Activated CD4-positive, alpha-beta T cell treated with anti-CD3 and anti-CD28 coated beads, Interleukin-2, amount 10 ng/mL, durations not matched to agents 24 days and 14 days (primary cell): ENCODE results near the gene ASPHD2. TPM values are rescaled to one million over a fixed set of nuclear protein-coding genes. Genes with fewer than 3 reads are reported as not detected.
A peak's percentile ranks its signal among the peaks of the same experiment; 100 is the strongest.

Experiments used
- DNase-seq: peaks from one replicate; pipeline ENCODE4 v3.0.0; 2022
- H3K27ac Mint-ChIP-seq: one replicate; pipeline ENCODE4 v1.8.0; 2022; ENCODE audit warnings: mild to moderate bottlenecking, mixed read lengths
- H3K27me3 Mint-ChIP-seq: one replicate; pipeline ENCODE4 v1.8.0; 2022; ENCODE audit warnings: mixed read lengths
- H3K36me3 Mint-ChIP-seq: one replicate; pipeline ENCODE4 v1.8.0; 2022; ENCODE audit warnings: low read depth, mild to moderate bottlenecking, mixed read lengths
- H3K4me1 Mint-ChIP-seq: one replicate; pipeline ENCODE4 v1.8.0; 2021; ENCODE audit warnings: mixed read lengths
- H3K4me3 Mint-ChIP-seq: one replicate; pipeline ENCODE4 v1.8.0; 2022; ENCODE audit warnings: mild to moderate bottlenecking, moderate library complexity, mixed read lengths
- H3K9me3 Mint-ChIP-seq: one replicate; pipeline ENCODE4 v1.8.0; 2021; ENCODE audit warnings: mixed read lengths
- intact Hi-C: fragments of 100-400 bp; cut with micrococcal nuclease; formaldehyde crosslinking; loops from one replicate; pipeline ENCODE4 v1.15.1; 2023
- total RNA-seq: library from RNA; stranded (reverse); gene quantifications from 2 replicates; pipeline ENCODE4 v1.2.3, GENCODE V29; 2022

Gene ASPHD2
- total RNA-seq, 1 donor from 2014 or later = 20.7 TPM

GRCh38 chr22:26462051-26462450 lies 33.0 kb downstream of the ASPHD2 start:
- H3K9me3 Mint-ChIP-seq = no peaks in the 10 kb centered on the region
- no peak overlapping the region for H3K27ac Mint-ChIP-seq
- no peak overlapping the region for H3K4me3 Mint-ChIP-seq
- intact Hi-C loops = no loop called here
- H3K36me3 Mint-ChIP-seq = peaks cover 39% of the 10 kb centered on the region
- no peak for DNase-seq
- H3K4me1 Mint-ChIP-seq = peaks cover 2% of the 10 kb centered on the region
- no peaks in the 10 kb centered on the region for H3K27me3 Mint-ChIP-seq

- no peak overlapping the region for H3K4me3 Mint-ChIP-seq
- intact Hi-C loops = no loop called here
- no peak overlapping the region for H3K27ac Mint-ChIP-seq
- H3K36me3 Mint-ChIP-seq = peaks cover 37% of the 10 kb centered on the region
- no peaks in the 10 kb centered on the region for H3K9me3 Mint-ChIP-seq
- no peak for DNase-seq
- H3K27me3 Mint-ChIP-seq = no peaks in the 10 kb centered on the region
- peaks cover 2% of the 10 kb centered on the region for H3K4me1 Mint-ChIP-seq
These were observed 33.6 kb downstream of the ASPHD2 start for GRCh38 chr22:26462641-26463040.

GRCh38 chr22:26463101-26463661 lies 34.1 kb downstream of the ASPHD2 start:
- Mint-ChIP-seq H3K27me3 (no peaks in the 10 kb centered on the region), H3K27ac (no peak overlapping the region), H3K36me3 (peaks cover 38% of the 10 kb centered on the region), H3K9me3 (no peaks in the 10 kb centered on the region), H3K4me3 (no peak overlapping the region), H3K4me1 (peaks cover 2% of the 10 kb centered on the region)
- no peak for DNase-seq
- intact Hi-C loops = no loop called here

GRCh38 chr22:26463688-26464087 lies 34.6 kb downstream of the ASPHD2 start:
- intact Hi-C loops = no loop called here
- Mint-ChIP-seq H3K9me3 (no peaks in the 10 kb centered on the region), H3K27ac (no peak overlapping the region), H3K4me3 (no peak overlapping the region), H3K4me1 (peaks cover 2% of the 10 kb centered on the region), H3K36me3 (peaks cover 41% of the 10 kb centered on the region), H3K27me3 (no peaks in the 10 kb centered on the region)
- DNase-seq = no peak

- Mint-ChIP-seq H3K36me3 (peaks cover 43% of the 10 kb centered on the region), H3K4me3 (no peak overlapping the region), H3K9me3 (no peaks in the 10 kb centered on the region), H3K27me3 (no peaks in the 10 kb centered on the region), H3K4me1 (peaks cover 2% of the 10 kb centered on the region), H3K27ac (no peak overlapping the region)
- intact Hi-C loops = no loop called here
- DNase-seq = no peak
These were observed 35.3 kb downstream of the ASPHD2 start for GRCh38 chr22:26464312-26464711.

- H3K4me1 Mint-ChIP-seq = peaks cover 2% of the 10 kb centered on the region
- H3K27ac Mint-ChIP-seq = no peak overlapping the region
- intact Hi-C loops = no loop called here
- H3K4me3 Mint-ChIP-seq = no peak overlapping the region
- H3K36me3 Mint-ChIP-seq = peaks cover 54% of the 10 kb centered on the region
- DNase-seq = no peak
- H3K9me3 Mint-ChIP-seq = no peaks in the 10 kb centered on the region
- no peaks in the 10 kb centered on the region for H3K27me3 Mint-ChIP-seq
These were observed 37.1 kb downstream of the ASPHD2 start for GRCh38 chr22:26466196-26466595.

- intact Hi-C loops = no loop called here
- no peaks in the 10 kb centered on the region for H3K27me3 Mint-ChIP-seq
- H3K4me3 Mint-ChIP-seq = no peak overlapping the region
- DNase-seq = no peak
- peaks cover 5% of the 10 kb centered on the region for H3K4me1 Mint-ChIP-seq
- no peak overlapping the region for H3K27ac Mint-ChIP-seq
- H3K36me3 Mint-ChIP-seq = peaks cover 66% of the 10 kb centered on the region
- no peaks in the 10 kb centered on the region for H3K9me3 Mint-ChIP-seq
These were observed 41.7 kb downstream of the ASPHD2 start for GRCh38 chr22:26470807-26471206.

GRCh38 chr22:26471522-26471921 lies 42.5 kb downstream of the ASPHD2 start:
- H3K4me1 Mint-ChIP-seq = peaks cover 7% of the 10 kb centered on the region
- H3K36me3 Mint-ChIP-seq = peaks cover 66% of the 10 kb centered on the region
- no peaks in the 10 kb centered on the region for H3K27me3 Mint-ChIP-seq
- H3K9me3 Mint-ChIP-seq = no peaks in the 10 kb centered on the region
- intact Hi-C loops = no loop called here
- H3K4me3 Mint-ChIP-seq = no peak overlapping the region
- DNase-seq = no peak
- no peak overlapping the region for H3K27ac Mint-ChIP-seq

GRCh38 chr22:26474682-26475081 lies 45.6 kb downstream of the ASPHD2 start:
- no peaks in the 10 kb centered on the region for H3K9me3 Mint-ChIP-seq
- H3K4me1 Mint-ChIP-seq = peaks cover 33% of the 10 kb centered on the region
- H3K4me3 Mint-ChIP-seq = no peak overlapping the region
- intact Hi-C loops = no loop called here
- H3K27me3 Mint-ChIP-seq = no peaks in the 10 kb centered on the region
- H3K27ac Mint-ChIP-seq = peak overlapping the region; percentile 46
- no peak for DNase-seq
- peaks cover 66% of the 10 kb centered on the region for H3K36me3 Mint-ChIP-seq

- no peak overlapping the region for H3K4me3 Mint-ChIP-seq
- H3K9me3 Mint-ChIP-seq = no peaks in the 10 kb centered on the region
- peak overlapping the region; percentile 56 for H3K27ac Mint-ChIP-seq
- H3K27me3 Mint-ChIP-seq = no peaks in the 10 kb centered on the region
- intact Hi-C loops = no loop called here
- DNase-seq = no peak
- H3K36me3 Mint-ChIP-seq = peaks cover 68% of the 10 kb centered on the region
- H3K4me1 Mint-ChIP-seq = peaks cover 51% of the 10 kb centered on the region
These were observed 47.8 kb downstream of the ASPHD2 start for GRCh38 chr22:26476705-26477340.

GRCh38 chr22:26477341-26477731 lies 48.3 kb downstream of the ASPHD2 start:
- peak overlapping the region; percentile 57 for H3K4me3 Mint-ChIP-seq
- peaks cover 63% of the 10 kb centered on the region for H3K36me3 Mint-ChIP-seq
- peaks cover 56% of the 10 kb centered on the region for H3K4me1 Mint-ChIP-seq
- peak overlapping the region; percentile 82 for H3K27ac Mint-ChIP-seq
- intact Hi-C loops = no loop called here
- H3K9me3 Mint-ChIP-seq = no peaks in the 10 kb centered on the region
- H3K27me3 Mint-ChIP-seq = no peaks in the 10 kb centered on the region
- no peak for DNase-seq

- Mint-ChIP-seq H3K9me3 (no peaks in the 10 kb centered on the region), H3K27me3 (no peaks in the 10 kb centered on the region), H3K27ac (peak overlapping the region; percentile 89), H3K4me1 (peaks cover 66% of the 10 kb centered on the region), H3K36me3 (peaks cover 48% of the 10 kb centered on the region), H3K4me3 (peak overlapping the region; percentile 78)
- intact Hi-C loops = no loop called here
- peak; percentile 63 for DNase-seq
These were observed 50.2 kb downstream of the ASPHD2 start for GRCh38 chr22:26479043-26479791.

- H3K4me3 Mint-ChIP-seq = peak overlapping the region; percentile 78
- intact Hi-C loops = loop anchor here (5.0 kb wide), 1 partner anchor 1437 kb away; the partner anchor contains the start of gene PITPNB
These were observed 50.9 kb downstream of the ASPHD2 start for GRCh38 chr22:26479792-26480610.

GRCh38 chr22:26480611-26480932 lies 51.5 kb downstream of the ASPHD2 start:
- Mint-ChIP-seq H3K27me3 (no peaks in the 10 kb centered on the region), H3K36me3 (peaks cover 41% of the 10 kb centered on the region), H3K4me1 (peaks cover 71% of the 10 kb centered on the region), H3K9me3 (no peaks in the 10 kb centered on the region), H3K27ac (peak overlapping the region; percentile 89), H3K4me3 (peak overlapping the region; percentile 78)
- intact Hi-C loops = loop anchor here (5.0 kb wide), 1 partner anchor 1437 kb away; the partner anchor contains the start of gene PITPNB
- DNase-seq = no peak

More at GRCh38 chr22:26479792-26480610, 50.9 kb downstream of the ASPHD2 start:
- no peak for DNase-seq
- H3K4me1 Mint-ChIP-seq = peaks cover 66% of the 10 kb centered on the region
- H3K27me3 Mint-ChIP-seq = no peaks in the 10 kb centered on the region
- H3K9me3 Mint-ChIP-seq = no peaks in the 10 kb centered on the region
- peak overlapping the region; percentile 89 for H3K27ac Mint-ChIP-seq
- H3K36me3 Mint-ChIP-seq = peaks cover 42% of the 10 kb centered on the region
